ENCODE data around the gene NOL4L. TPM values are rescaled to one million over a fixed set of nuclear protein-coding genes. Genes with fewer than 3 reads are reported as not detected.

Gene NOL4L
- total RNA-seq, 2 experiments from 2014 or later = 21.8 to 22.1 TPM

DNA sequence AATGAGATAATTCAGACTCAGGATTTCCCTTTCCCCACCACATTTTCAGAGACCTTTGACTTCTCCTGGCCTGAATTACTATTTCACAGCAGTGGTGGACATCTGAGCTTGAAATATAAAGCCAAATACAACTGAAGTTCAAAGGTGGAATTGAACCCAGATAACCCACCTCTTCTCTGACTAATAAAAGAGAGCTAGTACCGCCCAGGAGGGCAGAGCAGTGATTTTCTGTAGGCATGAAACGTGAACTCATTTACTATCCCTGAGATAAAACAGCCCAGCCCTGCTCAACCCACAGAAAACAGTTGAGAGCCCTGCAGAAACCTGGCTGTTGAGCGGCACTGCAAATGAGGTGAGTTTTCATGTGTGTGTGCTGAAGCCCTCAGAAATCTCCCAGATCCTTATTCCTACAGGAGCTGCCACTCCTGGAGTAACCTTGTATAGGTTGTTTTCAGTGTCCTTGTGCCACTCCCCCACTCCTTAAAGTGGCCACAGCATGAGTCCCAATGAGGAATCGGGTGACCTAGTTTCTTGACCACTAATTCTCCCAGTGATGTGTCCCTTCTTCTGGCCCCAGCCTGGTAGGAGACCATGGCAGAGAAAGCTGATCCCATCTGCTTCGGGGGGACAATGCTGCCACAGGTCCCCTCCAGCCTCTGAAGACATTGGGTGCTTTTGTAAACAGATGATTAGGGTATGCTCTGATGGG is 99.2 kb downstream of the NOL4L start:
- peak overlapping the region; percentile 86 for H3K4me3 Mint-ChIP-seq
- peaks cover 5% of the 10 kb centered on the region for H3K36me3 Mint-ChIP-seq
- peaks cover 23% of the 10 kb centered on the region for H3K4me1 Mint-ChIP-seq (ENCODE audit: low read depth)
- H3K27me3 Mint-ChIP-seq = no peaks in the 10 kb centered on the region
- POLR2A ChIA-PET = no interaction called here
- intact Hi-C loops (cut with micrococcal nuclease) = loop anchor here (1.0 to 10.0 kb wide), 5 partner anchors 15 to 282 kb away; partner anchors contain the start of gene ASXL1
- peak overlapping the region; percentile 93 for H3K27ac Mint-ChIP-seq
- no peak for DNase-seq
- CTCF ChIA-PET = interaction anchor here (0.6 to 1.6 kb wide), 9 partner anchors 11 to 276 kb away, joined by 3 to 6 read pairs (median 4); partner anchors contain the start of gene DNMT3B
- peaks cover 7% of the 10 kb centered on the region for H3K9me3 Mint-ChIP-seq

DNA sequence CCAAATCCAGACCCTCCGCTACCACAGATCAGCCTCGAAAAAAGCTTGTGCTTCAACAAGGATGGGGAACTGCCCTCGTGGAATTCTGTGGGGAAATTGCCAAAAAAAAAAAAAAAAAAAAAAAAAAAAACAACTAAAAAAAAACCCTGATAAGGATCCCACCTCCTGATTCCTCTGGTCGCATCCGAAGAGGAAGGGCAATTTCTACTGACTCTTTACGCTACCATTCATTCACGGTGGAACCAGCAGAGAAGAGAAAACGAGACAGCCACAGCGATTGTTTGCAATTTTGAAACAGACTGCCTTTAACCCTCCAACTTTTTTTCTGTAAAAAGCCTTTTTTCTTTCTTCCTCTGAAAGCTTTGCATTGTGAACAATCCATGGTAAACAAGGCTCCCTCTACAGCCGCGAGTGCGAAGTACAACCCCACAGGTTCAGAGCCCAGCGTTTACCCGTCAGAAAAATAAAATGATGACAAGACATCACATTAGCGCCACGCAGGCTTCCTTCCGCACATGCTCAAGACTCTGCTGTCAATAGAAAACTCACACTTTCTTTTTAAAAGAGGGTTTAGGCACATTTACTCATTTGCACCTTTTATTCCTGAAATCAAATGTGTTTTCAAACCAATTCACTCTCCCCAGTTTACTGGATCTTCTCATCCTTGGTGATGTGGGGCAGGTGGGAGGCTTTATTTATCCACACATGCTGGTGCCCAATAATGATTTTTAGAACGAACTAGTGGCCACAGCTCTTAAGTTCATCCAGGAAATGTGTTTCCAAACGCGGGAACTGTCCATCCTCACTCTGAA is 100.0 kb downstream of the NOL4L start:
- Mint-ChIP-seq H3K27ac (peak overlapping the region; percentile 93), H3K4me1 (ENCODE audit: low read depth) (peaks cover 26% of the 10 kb centered on the region), H3K4me3 (peak overlapping the region; percentile 86), H3K36me3 (peaks cover 5% of the 10 kb centered on the region), H3K9me3 (peaks cover 7% of the 10 kb centered on the region), H3K27me3 (no peaks in the 10 kb centered on the region)
- ChIA-PET POLR2A (no interaction called here), CTCF (interaction anchor here (0.6 to 1.6 kb wide), 8 partner anchors 12 to 277 kb away, joined by 3 to 6 read pairs (median 4); partner anchors contain the start of gene DNMT3B)
- peak; percentile 91 for DNase-seq
- intact Hi-C loops (cut with micrococcal nuclease) = loop anchor here (1.0 to 10.0 kb wide), 4 partner anchors 24 to 281 kb away; partner anchors contain the start of gene ASXL1

GRCh38 chr20:32484225-32484957 is 100.7 kb downstream of the NOL4L start:
- peak; percentile 42 for DNase-seq
- peaks cover 5% of the 10 kb centered on the region for H3K36me3 Mint-ChIP-seq
- ChIA-PET CTCF (interaction anchor here (1.2 to 1.6 kb wide), 3 partner anchors 12 to 37 kb away, joined by 4 to 6 read pairs (median 4); no protein-coding TSS in a partner anchor), POLR2A (no interaction called here)
- H3K4me1 Mint-ChIP-seq (ENCODE audit: low read depth) = peaks cover 30% of the 10 kb centered on the region
- peak overlapping the region; percentile 49 for H3K27ac Mint-ChIP-seq
- intact Hi-C loops (cut with micrococcal nuclease) = loop anchor here (2.0 to 10.0 kb wide), 2 partner anchors 24 to 200 kb away; no protein-coding TSS in a partner anchor
- H3K4me3 Mint-ChIP-seq = peak overlapping the region; percentile 86
- H3K9me3 Mint-ChIP-seq = peaks cover 7% of the 10 kb centered on the region
- H3K27me3 Mint-ChIP-seq = no peaks in the 10 kb centered on the region

DNA sequence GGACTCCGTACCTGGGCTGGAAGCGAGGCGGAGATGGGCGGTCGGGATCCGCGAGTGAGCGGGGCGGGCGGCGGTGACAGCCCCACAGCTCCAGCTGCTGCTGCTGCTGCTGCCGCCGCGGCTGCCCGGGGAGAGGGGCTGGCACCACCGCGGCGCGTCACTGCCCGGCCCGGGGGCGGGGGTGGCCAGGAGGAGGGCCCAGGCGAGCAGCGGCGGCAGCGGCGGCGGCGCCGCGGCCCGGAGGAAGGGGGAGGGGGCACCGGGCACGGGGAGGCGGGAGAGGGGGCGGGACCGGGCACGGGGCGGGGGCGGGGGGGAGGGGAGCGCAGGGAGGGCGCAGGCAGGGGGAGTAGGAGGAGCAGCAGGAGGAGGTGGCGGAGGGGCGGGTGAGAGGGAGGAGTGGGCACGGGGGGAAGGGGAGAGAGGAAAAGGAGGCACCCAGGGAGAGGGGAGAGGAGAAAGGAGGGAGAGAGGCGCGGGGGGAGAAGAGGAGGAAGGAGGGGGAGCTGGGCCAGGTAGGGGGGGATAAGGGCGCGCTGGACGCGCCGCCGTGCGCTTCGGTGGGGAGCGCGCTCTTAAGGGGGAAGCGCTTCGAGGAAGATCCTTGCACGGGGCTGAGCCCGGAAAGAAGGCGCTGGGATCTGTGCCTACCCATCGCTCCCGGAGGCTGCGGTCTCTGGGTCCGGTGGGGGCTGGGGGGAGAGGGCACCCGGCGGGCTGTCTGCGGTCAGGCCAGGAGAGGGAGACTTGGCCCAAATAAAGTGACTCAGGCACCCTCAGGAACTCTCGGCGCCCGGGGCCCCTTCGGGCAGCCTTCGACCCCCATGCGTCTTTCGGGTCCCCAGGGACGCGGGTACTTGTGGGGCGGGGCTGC is 101.5 kb downstream of the NOL4L start:
- intact Hi-C loops (cut with micrococcal nuclease) = loop anchor here (2.0 to 10.0 kb wide), 2 partner anchors 25 to 199 kb away; no protein-coding TSS in a partner anchor
- Mint-ChIP-seq H3K4me1 (ENCODE audit: low read depth) (peaks cover 33% of the 10 kb centered on the region), H3K36me3 (peaks cover 5% of the 10 kb centered on the region), H3K27me3 (no peaks in the 10 kb centered on the region), H3K4me3 (peak overlapping the region; percentile 75), H3K9me3 (peaks cover 5% of the 10 kb centered on the region), H3K27ac (peak overlapping the region; percentile 28)
- peak; percentile 76 for DNase-seq
- ChIA-PET CTCF (no interaction called here), POLR2A (interaction anchor here (0.5 to 1.3 kb wide), 3 partner anchors 56 to 338 kb away, joined by 3 to 6 read pairs (median 3); no protein-coding TSS in a partner anchor)

DNA sequence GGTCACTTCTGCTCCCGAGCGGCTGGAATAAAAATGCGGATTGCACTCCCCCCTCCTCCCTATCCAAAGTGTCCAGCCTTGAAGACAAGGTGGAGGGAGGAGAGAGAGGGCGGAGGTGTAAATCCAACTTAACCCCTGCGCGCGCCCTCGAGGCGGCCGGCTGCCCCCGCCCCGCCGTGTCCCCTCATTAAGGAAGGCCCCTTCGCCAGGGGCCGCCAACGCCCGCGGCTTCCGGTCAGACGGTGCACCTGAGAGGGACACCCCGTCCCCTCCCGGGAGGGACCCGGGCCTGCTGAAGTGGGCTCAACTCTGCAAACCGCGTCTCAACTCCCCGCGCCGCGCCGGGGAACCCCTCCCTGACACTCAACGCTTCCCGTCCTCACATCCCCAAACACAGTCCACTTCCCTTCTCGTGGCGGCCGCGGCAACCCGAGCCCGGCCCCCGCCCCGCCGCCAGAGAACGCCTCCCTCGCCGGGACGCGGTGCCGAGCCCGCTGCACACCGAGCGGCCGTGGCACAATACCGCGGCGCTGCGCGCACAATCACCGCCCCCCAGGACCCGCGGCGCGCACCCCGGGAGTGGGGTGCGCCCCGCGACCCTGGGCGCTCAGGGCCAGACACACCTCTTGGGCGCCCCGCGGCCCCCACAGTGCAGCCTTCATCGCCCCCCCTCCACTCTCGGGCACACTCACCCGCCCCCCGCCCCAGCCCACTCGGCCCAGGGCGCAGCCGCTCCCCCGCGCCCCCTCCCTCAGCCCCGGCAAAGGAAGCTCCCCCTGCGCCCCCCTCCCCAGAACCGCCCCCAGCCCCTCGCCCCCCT is 102.5 kb downstream of the NOL4L start:
- Mint-ChIP-seq H3K36me3 (peaks cover 2% of the 10 kb centered on the region), H3K4me1 (ENCODE audit: low read depth) (peaks cover 32% of the 10 kb centered on the region), H3K27ac (no peak overlapping the region), H3K9me3 (no peaks in the 10 kb centered on the region), H3K4me3 (peak overlapping the region; percentile 77), H3K27me3 (no peaks in the 10 kb centered on the region)
- DNase-seq = peak; percentile 46
- POLR2A ChIA-PET = interaction anchor here (0.5 to 1.3 kb wide), 2 partner anchors 57 to 125 kb away, joined by 3 to 6 read pairs; no protein-coding TSS in a partner anchor
- CTCF ChIA-PET = no interaction called here
- intact Hi-C loops (cut with micrococcal nuclease) = loop anchor here (10.0 kb wide), 1 partner anchor 198 kb away; no protein-coding TSS in a partner anchor

GRCh38 chr20:32482143-32482441 is 103.0 kb downstream of the NOL4L start:
- Mint-ChIP-seq H3K4me3 (peak overlapping the region; percentile 56), H3K27me3 (no peaks in the 10 kb centered on the region), H3K9me3 (no peaks in the 10 kb centered on the region), H3K36me3 (peaks cover 2% of the 10 kb centered on the region), H3K4me1 (ENCODE audit: low read depth) (peaks cover 34% of the 10 kb centered on the region), H3K27ac (no peak overlapping the region)
- no peak for DNase-seq
- intact Hi-C loops (cut with micrococcal nuclease) = loop anchor here (10.0 kb wide), 1 partner anchor 197 kb away; no protein-coding TSS in a partner anchor
- CTCF ChIA-PET = no interaction called here
- POLR2A ChIA-PET = interaction anchor here (1.3 kb wide), 1 partner anchor 57 kb away, joined by 6 read pairs; no protein-coding TSS in a partner anchor

GRCh38 chr20:32481311-32482142 is 103.6 kb downstream of the NOL4L start:
- H3K4me1 Mint-ChIP-seq (ENCODE audit: low read depth) = peaks cover 40% of the 10 kb centered on the region
- peaks cover 2% of the 10 kb centered on the region for H3K36me3 Mint-ChIP-seq
- POLR2A ChIA-PET = interaction anchor here (0.6 to 0.7 kb wide), 2 partner anchors 57 to 200 kb away, joined by 3 read pairs; no protein-coding TSS in a partner anchor
- peak overlapping the region; percentile 56 for H3K4me3 Mint-ChIP-seq
- H3K27me3 Mint-ChIP-seq = no peaks in the 10 kb centered on the region
- DNase-seq = no peak
- intact Hi-C loops (cut with micrococcal nuclease) = loop anchor here (10.0 kb wide), 1 partner anchor 197 kb away; no protein-coding TSS in a partner anchor
- no peaks in the 10 kb centered on the region for H3K9me3 Mint-ChIP-seq
- H3K27ac Mint-ChIP-seq = no peak overlapping the region
- CTCF ChIA-PET = interaction anchor here (1.0 kb wide), 1 partner anchor 13 kb away, joined by 3 read pairs; no protein-coding TSS in a partner anchor

DNA sequence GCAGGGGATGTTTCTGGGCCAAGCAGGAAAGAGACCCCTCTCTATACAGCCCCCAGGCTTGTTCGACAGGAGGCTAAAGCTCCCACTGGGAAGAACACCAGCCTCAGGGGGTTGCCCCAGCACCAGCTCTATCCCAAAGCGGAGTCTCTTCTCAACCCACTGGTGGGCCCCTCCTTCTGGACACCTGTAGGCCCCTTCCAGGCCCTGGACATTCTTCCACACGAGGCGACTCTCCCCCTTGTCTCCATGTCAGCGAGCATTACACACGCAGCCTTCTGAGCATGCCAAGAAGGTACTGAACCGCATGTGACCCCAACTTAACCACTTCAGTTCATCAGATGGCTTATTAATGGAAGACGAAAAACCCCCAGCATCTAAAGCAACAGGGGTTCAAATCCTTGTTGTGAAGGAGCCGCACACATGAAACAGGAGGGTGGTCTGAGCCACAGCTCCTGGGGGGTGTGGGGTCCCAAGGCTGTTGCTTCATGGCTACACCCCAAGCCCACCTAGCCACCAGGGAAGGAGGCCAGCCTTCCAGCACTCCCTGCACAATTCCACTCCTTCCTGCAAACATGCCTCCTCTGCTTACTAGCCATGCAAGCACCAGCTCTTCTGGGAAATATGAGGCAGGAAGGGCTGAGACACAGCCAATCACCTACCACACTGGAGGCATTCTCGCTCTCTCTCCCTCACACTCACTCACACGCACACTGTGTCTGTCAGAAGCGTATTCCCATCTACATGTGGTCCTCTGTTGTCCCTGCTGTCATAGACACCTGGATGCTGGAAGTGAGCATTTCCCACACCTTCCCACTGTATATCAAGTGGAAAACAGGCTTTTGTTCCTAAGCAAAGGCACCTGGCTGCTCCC is 104.5 kb downstream of the NOL4L start:
- peaks cover 46% of the 10 kb centered on the region for H3K4me1 Mint-ChIP-seq (ENCODE audit: low read depth)
- H3K27ac Mint-ChIP-seq = no peak overlapping the region
- no peaks in the 10 kb centered on the region for H3K9me3 Mint-ChIP-seq
- H3K36me3 Mint-ChIP-seq = peaks cover 2% of the 10 kb centered on the region
- no peak for DNase-seq
- POLR2A ChIA-PET = interaction anchor here (0.7 kb wide), 1 partner anchor 58 kb away, joined by 3 read pairs; no protein-coding TSS in a partner anchor
- intact Hi-C loops (cut with micrococcal nuclease) = loop anchor here (10.0 kb wide), 1 partner anchor 196 kb away; no protein-coding TSS in a partner anchor
- H3K4me3 Mint-ChIP-seq = no peak overlapping the region
- CTCF ChIA-PET = interaction anchor here (1.0 kb wide), 1 partner anchor 12 kb away, joined by 3 read pairs; no protein-coding TSS in a partner anchor
- no peaks in the 10 kb centered on the region for H3K27me3 Mint-ChIP-seq

DNA sequence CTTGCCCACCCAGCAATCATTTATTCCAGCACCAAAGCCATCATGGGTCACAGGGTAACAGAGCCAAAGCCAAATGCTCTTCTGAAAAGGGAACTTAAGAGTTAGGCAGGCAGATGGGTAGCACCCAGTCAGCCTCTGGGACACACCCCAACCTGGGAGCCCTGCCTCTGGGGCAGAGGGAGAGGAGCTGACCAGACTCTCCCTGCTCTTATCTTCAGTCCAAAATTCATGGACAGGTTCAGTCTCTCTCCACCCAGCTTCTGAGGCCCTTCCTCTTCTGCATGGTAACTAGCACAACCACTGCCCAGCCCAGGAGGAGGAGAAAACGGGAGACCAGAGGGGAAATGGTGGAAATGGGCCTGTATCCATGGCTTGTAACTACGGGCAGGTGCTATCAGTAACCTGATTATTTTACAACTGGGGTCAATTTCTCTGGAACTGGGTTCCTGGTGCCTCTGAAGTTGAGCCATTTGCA is 105.4 kb downstream of the NOL4L start:
- intact Hi-C loops (cut with micrococcal nuclease) = loop anchor here (10.0 kb wide), 1 partner anchor 195 kb away; no protein-coding TSS in a partner anchor
- no peak for DNase-seq
- no peak overlapping the region for H3K4me3 Mint-ChIP-seq
- peaks cover 40% of the 10 kb centered on the region for H3K4me1 Mint-ChIP-seq (ENCODE audit: low read depth)
- no peaks in the 10 kb centered on the region for H3K9me3 Mint-ChIP-seq
- H3K36me3 Mint-ChIP-seq = no peaks in the 10 kb centered on the region
- H3K27ac Mint-ChIP-seq = no peak overlapping the region
- POLR2A ChIA-PET = interaction anchor here (0.5 kb wide), 1 partner anchor 17 kb away, joined by 4 read pairs; no protein-coding TSS in a partner anchor
- CTCF ChIA-PET = no interaction called here
- no peaks in the 10 kb centered on the region for H3K27me3 Mint-ChIP-seq

Data from activated CD4-positive, alpha-beta memory T cell treated with anti-CD3 and anti-CD28 coated beads for 36 hours (primary cell).